IMR-90 (cell line): ENCODE results near the gene CD300LF. TPM values are rescaled to one million over a fixed set of nuclear protein-coding genes. Genes with fewer than 3 reads are reported as not detected.

Source experiments
- ATAC-seq: fragments of 200-7000 bp; cut with Tn5 transposase; 2 replicates; pipeline ENCODE4 v1.9.1; 2020; ENCODE audit warnings: low read depth, mild to moderate bottlenecking, moderate library complexity
- BruUV-seq: library from RNA; stranded (reverse); fragments of 400-500 nt; replicated peaks from 2 replicates; lab custom pipeline; 2021; lab: Mats Ljungman, UMichigan
- CTCF ChIA-PET: fragments of 300-600 bp; formaldehyde crosslinking; extraction: SDS; loops from one replicate; lab custom pipeline; 2021; ENCODE audit warnings: antibody characterized with exemption; lab: Yijun Ruan, JAX
- POLR2A ChIA-PET: fragments of 300-600 bp; sonication (Branson Sonifier 250); formaldehyde crosslinking; loops from one replicate; lab custom pipeline; 2022; ENCODE audit warnings: antibody characterized with exemption; ENCODE audit not compliant: unreplicated experiment; lab: Charles Lee
- DNase-seq: peaks from one replicate; pipeline ENCODE4 v3.0.0; 2013
- H2AFZ ChIP-seq: replicated peaks from 2 replicates; pipeline ENCODE3; 2013; ENCODE audit warnings: low read length, mild to moderate bottlenecking; ENCODE audit not compliant: poor library complexity
- H2AK5ac ChIP-seq: 2 replicates; pipeline ENCODE4 v1.6.1; 2013; ENCODE audit warnings: low read depth, low read length, inconsistent platforms
- H2AK9ac ChIP-seq: replicated peaks from 2 replicates; pipeline ENCODE3; 2013; ENCODE audit warnings: mild to moderate bottlenecking, low read depth, low read length, moderate library complexity; ENCODE audit not compliant: poor library complexity
- H2BK120ac ChIP-seq: 2 replicates; pipeline ENCODE4 v1.6.1; 2013; ENCODE audit warnings: low read depth, low read length, inconsistent platforms
- H2BK15ac ChIP-seq: 3 replicates; pipeline ENCODE4 v1.6.1; 2013; ENCODE audit warnings: low read depth, low read length, inconsistent platforms
- H2BK20ac ChIP-seq: 2 replicates; pipeline ENCODE4 v1.6.1; 2013; ENCODE audit warnings: low read depth, mild to moderate bottlenecking, inconsistent platforms, low read length, moderate library complexity
- H2BK5ac ChIP-seq: 2 replicates; pipeline ENCODE4 v1.6.1; 2013; ENCODE audit warnings: mild to moderate bottlenecking, low read depth, low read length, inconsistent platforms; ENCODE audit not compliant: poor library complexity, severe bottlenecking
- H3K14ac ChIP-seq: replicated peaks from 2 replicates; pipeline ENCODE4 v1.6.1; 2013; ENCODE audit warnings: low read depth, low read length, inconsistent platforms
- H3K18ac ChIP-seq: 2 replicates; pipeline ENCODE4 v1.6.1; 2013; ENCODE audit warnings: low read depth, low read length, control low read depth
- H3K23ac ChIP-seq: 2 replicates; pipeline ENCODE4 v1.6.1; 2013; ENCODE audit warnings: low read depth, low read length, inconsistent platforms
- H3K27ac ChIP-seq: 2 replicates; pipeline ENCODE4 v1.5.1; 2013; ENCODE audit warnings: mild to moderate bottlenecking, control low read depth, low read length; ENCODE audit not compliant: insufficient read depth
- H3K27me3 ChIP-seq: 2 replicates; pipeline ENCODE4 v1.6.1; 2013; ENCODE audit warnings: low read length; ENCODE audit not compliant: control insufficient read depth, insufficient read depth
- H3K36me3 ChIP-seq: 2 replicates; pipeline ENCODE4 v1.6.1; 2013; ENCODE audit warnings: low read length, mixed read lengths; ENCODE audit not compliant: control insufficient read depth, insufficient read depth
- H3K4ac ChIP-seq: 2 replicates; pipeline ENCODE4 v1.6.1; 2013; ENCODE audit warnings: low read depth, low read length, inconsistent platforms
- H3K4me1 ChIP-seq: 2 replicates; pipeline ENCODE4 v1.6.1; 2013; ENCODE audit warnings: low read length, mixed read lengths; ENCODE audit not compliant: control insufficient read depth, insufficient read depth
- H3K4me2 ChIP-seq: 2 replicates; pipeline ENCODE4 v1.6.1; 2013; ENCODE audit warnings: low read depth, mild to moderate bottlenecking, control low read depth, low read length, moderate library complexity
- H3K4me3 ChIP-seq: 2 replicates; pipeline ENCODE4 v1.5.1; 2013; ENCODE audit warnings: low read depth, mild to moderate bottlenecking, control low read depth, low read length, moderate library complexity; ENCODE audit not compliant: insufficient read depth
- H3K56ac ChIP-seq: 2 replicates; pipeline ENCODE4 v1.6.1; 2013; ENCODE audit warnings: low read length, inconsistent platforms; ENCODE audit not compliant: insufficient read depth; ENCODE audit errors: extremely low read depth
- H3K79me1 ChIP-seq, 2 experiments: 2 replicates each; pipeline ENCODE4 v1.6.1; 2013; ENCODE audit warnings: low read length in 2 of 2, inconsistent platforms in 1 of 2, low read depth in 1 of 2
- H3K9ac ChIP-seq: 2 replicates; pipeline ENCODE4 v1.6.1; 2013; ENCODE audit warnings: low read depth, low read length, control low read depth
- H3K9me1 ChIP-seq: 2 replicates; pipeline ENCODE4 v1.6.1; 2013; ENCODE audit warnings: low read length, inconsistent platforms; ENCODE audit not compliant: insufficient read depth
- H3K9me3 ChIP-seq: 2 replicates; pipeline ENCODE4 v1.6.1; 2013; ENCODE audit warnings: low read length; ENCODE audit not compliant: control insufficient read depth, insufficient read depth
- H4K20me1 ChIP-seq: 2 replicates; pipeline ENCODE4 v1.6.1; 2013; ENCODE audit warnings: low read length, inconsistent platforms; ENCODE audit not compliant: insufficient read depth
- H4K5ac ChIP-seq: 2 replicates; pipeline ENCODE4 v1.6.1; 2013; ENCODE audit warnings: mild to moderate bottlenecking, low read depth, low read length, control low read depth
- H4K8ac ChIP-seq, 2 experiments: 2 replicates each; pipeline ENCODE4 v1.6.1; 2013; ENCODE audit warnings: low read depth in 2 of 2, low read length in 2 of 2, control low read depth in 1 of 2, inconsistent platforms in 1 of 2
- H4K91ac ChIP-seq: 2 replicates; pipeline ENCODE4 v1.6.1; 2013; ENCODE audit warnings: low read depth, low read length, inconsistent platforms; ENCODE audit not compliant: insufficient read depth
- CHD1 ChIP-seq: IDR thresholded peaks from 2 replicates; pipeline ENCODE4 v1.6.1; 2012; ENCODE audit warnings: low read depth, low read length, improper control_type of control experiment
- NFE2L2 ChIP-seq: fragments of 150-350 bp; IDR thresholded peaks from 2 replicates; pipeline ENCODE4 v1.6.1; 2016; ENCODE audit warnings: low read depth, mild to moderate bottlenecking, low read length
- RFX5 ChIP-seq: IDR thresholded peaks from 2 replicates; pipeline ENCODE4 v1.8.0; 2012; ENCODE audit warnings: low read depth, mild to moderate bottlenecking, low read length, moderate library complexity
- WGBS, 2 experiments: methylation state at CpG; one replicate each; pipeline versions ENCODE4 v1.1.5 to v1.1.7; 2013; ENCODE audit warnings: missing lambda C conversion rate in 2 of 2; ENCODE audit not compliant: insufficient read length in 1 of 2; ENCODE audit errors: extremely low coverage in 2 of 2; 5-methylcytosine and 5-hydroxymethylcytosine counted together
- dilution Hi-C: fragments of 300-500 bp; cut with HindIII; formaldehyde crosslinking; loops from one replicate; pipeline ENCODE4 v1.14.3; 2018; ENCODE audit warnings: low sequenced_read_pairs; ENCODE audit not compliant: unreplicated experiment
- in situ Hi-C: fragments of 300-500 bp; cut with MboI; formaldehyde crosslinking; loops from 3 replicates; pipeline ENCODE4 v1.14.3; 2019; ENCODE audit warnings: low sequenced_read_pairs, inconsistent platforms, mixed read lengths
- intact Hi-C: fragments of 100-400 bp; cut with micrococcal nuclease; formaldehyde crosslinking; loops from 2 replicates; pipeline ENCODE4 v1.10.0; 2022
- microRNA-seq, 2 experiments: library from miRNA; stranded (forward) in 1 of 2; unstranded in 1 of 2; fragments of 10-50 nt in 1 of 2; fragments of <30 nt in 1 of 2; gene quantifications in 1 of 2; microRNA quantifications in 1 of 2; one replicate each; pipeline versions ENCODE3 to v1.1.0; 2013 to 2020; ENCODE audit not compliant: insufficient read depth in 1 of 2, insufficient read length in 1 of 2, unreplicated experiment in 1 of 2
- polyA plus RNA-seq, 3 experiments: library from polyadenylated mRNA; depleted of rRNA; stranded (reverse); fragments of >200 nt; gene quantifications; 2 replicates each; pipeline ENCODE4 v1.2.3, GENCODE V29; 2012; ENCODE audit warnings: low replicate concordance in 1 of 3
- total RNA-seq: library from RNA; depleted of rRNA; stranded (reverse); fragments of >200 nt; gene quantifications from 2 replicates; pipeline ENCODE4 v1.2.3, GENCODE V29; 2012; rRNA removed

The CD300LF gene
- total and polyA plus RNA-seq, 2 of the 4 experiments (the other 2 are of a cell fraction), result not detected

DNA sequence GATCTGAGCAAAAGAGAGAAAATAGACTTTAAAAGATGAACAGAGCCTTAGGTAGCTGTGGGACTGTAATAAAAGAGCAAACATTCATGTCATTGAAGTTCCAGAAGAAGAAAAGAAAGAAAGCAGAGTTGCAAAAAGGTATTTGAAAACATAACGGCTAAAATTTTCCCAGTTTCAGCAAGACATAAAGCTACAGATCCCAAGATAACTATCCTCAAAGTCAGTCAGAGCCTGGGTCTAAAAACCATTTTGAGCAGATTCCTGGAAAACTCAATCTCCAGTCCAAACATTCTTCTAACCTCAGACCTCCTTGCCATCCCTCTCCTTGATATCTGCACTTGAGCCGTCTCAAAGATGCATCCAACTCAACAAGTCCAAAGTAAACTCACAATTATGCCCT lies 68.3 kb downstream of the CD300LF start:
- Histone ChIP-seq H2AFZ (no peak overlapping the region), H2BK15ac (no peak overlapping the region), H3K56ac (no peak overlapping the region), H2AK5ac (no peak overlapping the region), H3K23ac (no peak overlapping the region), H2BK120ac (no peak overlapping the region), H2AK9ac (no peak overlapping the region), H3K79me1 (no peaks in the 10 kb centered on the region), H4K20me1 (no peaks in the 10 kb centered on the region), H3K4ac (no peak overlapping the region), H3K9me1 (no peaks in the 10 kb centered on the region), H2BK20ac (no peak overlapping the region), H3K14ac (no peak overlapping the region), H3K9me3 (no peaks in the 10 kb centered on the region), H3K18ac (no peak overlapping the region), H4K5ac (no peak overlapping the region), H3K36me3 (no peaks in the 10 kb centered on the region), H3K27me3 (no peaks in the 10 kb centered on the region), H2BK5ac (no peak overlapping the region), H3K4me3 (no peak overlapping the region), H4K91ac (no peak overlapping the region), H3K27ac (no peak overlapping the region), H3K4me1 (no peaks in the 10 kb centered on the region), H3K9ac (no peak overlapping the region), H4K8ac (no peak overlapping the region), H3K4me2 (no peak overlapping the region)
- BruUV-seq, result no TSS peak
- in situ Hi-C loops (no loop called here), dilution Hi-C loops (no loop called here), intact Hi-C loops (no loop called here)
- POLR2A ChIA-PET, result no interaction called here
- 24% methylated on average over 2 of the region's 2 CpGs; no CpG with 5 or more reads in 1 of the 2 experiments for WGBS, 2 experiments
- DNase-seq (no peak), ATAC-seq (no peak)
- CTCF ChIA-PET, result interaction anchor here (2.1 kb wide), 1 partner anchor 13 kb away, joined by 15 read pairs; no protein-coding TSS in a partner anchor
- TF ChIP-seq CHD1 (no peak), NFE2L2 (no peak), RFX5 (no peak)

Small RNA genes lying within 50 kb of the gene (microRNA-seq; reads per million reads assigned to microRNA genes)
- 50.4 reads per million, percentile 45 among the genes with 10 or more reads in this experiment for gene MIR3615 (ENCODE audit: unreplicated experiment)

Other genes starting within 250 kb of the CD300LF start
- gene CD300A, start 246.3 kb downstream of the CD300LF start, total RNA-seq, result not detected in 2 replicates
- gene CD300A, start 246.3 kb downstream of the CD300LF start, polyA plus RNA-seq (2012; rRNA removed), result not detected in 2 replicates
- gene CD300LB, start 181.4 kb downstream of the CD300LF start, total RNA-seq, result not detected in 2 replicates
- gene CD300LB, start 181.4 kb downstream of the CD300LF start, polyA plus RNA-seq (2012; rRNA removed), result not detected in 2 replicates
- not detected in 2 replicates for gene CD300C, start 166.8 kb downstream of the CD300LF start, total RNA-seq
- gene CD300C, start 166.8 kb downstream of the CD300LF start, polyA plus RNA-seq (2012; rRNA removed), result not detected in 2 replicates
- gene CD300H, start 145.4 kb downstream of the CD300LF start, total RNA-seq, result not detected in 2 replicates
- gene CD300H, start 145.4 kb downstream of the CD300LF start, polyA plus RNA-seq (2012; rRNA removed), result not detected in 2 replicates
- gene CD300LD, start 120.6 kb downstream of the CD300LF start, total RNA-seq, result not detected in 2 replicates
- not detected in 2 replicates for gene CD300LD, start 120.6 kb downstream of the CD300LF start, polyA plus RNA-seq (2012; rRNA removed)
- not detected in 2 replicates for gene CD300E, start 89.2 kb downstream of the CD300LF start, total RNA-seq
- gene CD300E, start 89.2 kb downstream of the CD300LF start, polyA plus RNA-seq (2012; rRNA removed), result not detected in 2 replicates
- not detected in 2 replicates for gene RAB37, start 24.3 kb upstream of the CD300LF start, total RNA-seq
- gene RAB37, start 24.3 kb upstream of the CD300LF start, polyA plus RNA-seq (2012; rRNA removed), result 0.19 TPM in 1 of 2 replicates, not detected in the other
- 3.3 and 3.8 TPM in 2 replicates for gene NHERF1, start 35.7 kb upstream of the CD300LF start, total RNA-seq
- 11.8 and 14.5 TPM in 2 replicates for gene NHERF1, start 35.7 kb upstream of the CD300LF start, polyA plus RNA-seq (2012; rRNA removed)
- gene NAT9, start 63.4 kb upstream of the CD300LF start, total RNA-seq, result 25.8 and 48.9 TPM in 2 replicates
- 60.7 and 62.0 TPM in 2 replicates for gene NAT9, start 63.4 kb upstream of the CD300LF start, polyA plus RNA-seq (2012; rRNA removed)
- not detected in 2 replicates for gene GRIN2C, start 147.0 kb upstream of the CD300LF start, total RNA-seq
- gene GRIN2C, start 147.0 kb upstream of the CD300LF start, polyA plus RNA-seq (2012; rRNA removed), result 0.22 TPM in 1 of 2 replicates, not detected in the other
- 12.2 and 12.4 TPM in 2 replicates for gene FDXR, start 160.1 kb upstream of the CD300LF start, total RNA-seq
- 18.6 and 21.9 TPM in 2 replicates for gene FDXR, start 160.1 kb upstream of the CD300LF start, polyA plus RNA-seq (2012; rRNA removed)
- gene FADS6, start 180.7 kb upstream of the CD300LF start, total RNA-seq, result not detected in 2 replicates
- gene FADS6, start 180.7 kb upstream of the CD300LF start, polyA plus RNA-seq (2012; rRNA removed), result not detected in 2 replicates
- not detected in 2 replicates for gene USH1G, start 210.3 kb upstream of the CD300LF start, total RNA-seq
- gene USH1G, start 210.3 kb upstream of the CD300LF start, polyA plus RNA-seq (2012; rRNA removed), result not detected in 2 replicates
- not detected in 2 replicates for gene OTOP2, start 211.3 kb upstream of the CD300LF start, total RNA-seq
- not detected in 2 replicates for gene OTOP2, start 211.3 kb upstream of the CD300LF start, polyA plus RNA-seq (2012; rRNA removed)
- not detected in 2 replicates for gene OTOP3, start 223.0 kb upstream of the CD300LF start, total RNA-seq
- gene OTOP3, start 223.0 kb upstream of the CD300LF start, polyA plus RNA-seq (2012; rRNA removed), result not detected in 2 replicates